Spinal cord (tissue), 10 donors: ENCODE measurements around the gene DBI. TPM values are rescaled to one million over a fixed set of nuclear protein-coding genes. Genes with fewer than 3 reads are reported as not detected.

Experiments used
- DNase-seq, 6 donors: peaks; one replicate each; pipeline versions ENCODE4 v3.0.0 to v3.0.0-alpha.2; 2013 to 2015; ENCODE audit warnings: low spot score in 6 of 6, low read depth in 4 of 6
- H3K27ac ChIP-seq: one replicate; pipeline ENCODE4 v1.5.1; 2013; ENCODE audit warnings: low read depth, low read length, control low read depth
- H3K27me3 ChIP-seq: one replicate; pipeline ENCODE4 v1.6.1; 2013; ENCODE audit warnings: low read length; ENCODE audit not compliant: control insufficient read depth, insufficient read depth
- H3K36me3 ChIP-seq: one replicate; pipeline ENCODE4 v1.6.1; 2013; ENCODE audit warnings: low read length; ENCODE audit not compliant: control insufficient read depth, insufficient read depth
- H3K4me1 ChIP-seq: one replicate; pipeline ENCODE4 v1.6.1; 2013; ENCODE audit warnings: low read length; ENCODE audit not compliant: control insufficient read depth, insufficient read depth
- H3K4me3 ChIP-seq: one replicate; pipeline ENCODE4 v1.5.1; 2013; ENCODE audit warnings: low read depth, low read length, control low read depth
- H3K9me3 ChIP-seq: one replicate; pipeline ENCODE4 v1.6.1; 2013; ENCODE audit warnings: low read length; ENCODE audit not compliant: control insufficient read depth, insufficient read depth
- WGBS: methylation state at CpG from one replicate; pipeline ENCODE4 v1.1.5; 2013; ENCODE audit warnings: missing lambda C conversion rate; ENCODE audit not compliant: insufficient coverage; 5-methylcytosine and 5-hydroxymethylcytosine counted together
- polyA plus RNA-seq, 2 donors: library from polyadenylated mRNA; unstranded; fragments of 120-200 nt; gene quantifications; one replicate each; pipeline ENCODE4 v1.2.1, GENCODE V29; 2013; ENCODE audit not compliant: insufficient read length in 2 of 2
- total RNA-seq, 2 donors: library from RNA; depleted of rRNA in 1 of 2; stranded (reverse); fragments of 120-200 nt in 1 of 2; fragments of >200 nt in 1 of 2; gene quantifications; one replicate each; pipeline versions ENCODE4 v1.2.3 to v1.2.4, GENCODE V29; 2013 to 2014
- donor health status: healthy.

DBI gene
- total and polyA plus RNA-seq, 4 donors = 134 to 887 (median 508) TPM

DNA sequence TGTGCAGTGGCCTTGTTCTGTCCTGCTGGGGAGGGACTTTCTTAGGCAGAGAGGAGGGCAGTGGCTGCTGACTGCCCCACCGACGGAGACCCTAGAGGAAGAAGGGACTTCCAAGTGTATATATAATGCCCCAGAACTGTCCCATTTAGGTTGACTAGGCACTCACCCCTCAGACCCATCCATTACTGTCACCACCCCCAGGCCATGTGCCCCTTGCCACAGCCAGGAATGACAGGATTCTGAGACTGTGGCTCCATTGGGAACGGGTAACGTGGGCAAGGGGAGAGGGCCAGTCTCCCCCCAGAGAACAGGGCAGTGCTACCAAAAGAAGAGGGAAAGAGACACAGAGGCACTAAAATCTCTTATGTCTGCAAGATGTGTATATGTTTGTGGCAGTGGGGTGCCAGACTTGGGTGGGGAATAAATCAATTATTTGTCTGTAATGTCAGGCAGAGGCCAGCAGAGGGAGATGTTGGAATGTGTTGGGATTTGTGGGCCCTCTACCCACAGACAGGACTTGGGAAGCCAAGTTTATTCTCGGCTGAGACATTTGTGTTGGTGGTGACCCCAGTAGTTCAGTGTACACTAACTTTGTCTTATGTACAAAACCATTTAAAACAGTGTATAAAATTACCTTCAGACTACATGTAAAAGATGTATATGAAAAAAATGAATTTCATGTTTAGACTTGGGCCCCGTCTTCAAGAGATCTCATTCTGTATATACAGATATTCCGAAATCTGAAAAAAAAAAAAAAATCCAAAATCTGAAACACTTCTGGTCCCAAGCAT lies 40.8 kb downstream of the DBI start:
- Histone ChIP-seq H3K27ac (no peak overlapping the region), H3K27me3 (no peaks in the 10 kb centered on the region), H3K4me1 (no peaks in the 10 kb centered on the region), H3K36me3 (no peaks in the 10 kb centered on the region), H3K9me3 (no peaks in the 10 kb centered on the region), H3K4me3 (no peak overlapping the region)
- DNase-seq = peak in 4 of 6 donors; percentile 27 to 81 (median 53)
- 83% methylated on average over 4 of the region's 7 CpGs for WGBS

DNA sequence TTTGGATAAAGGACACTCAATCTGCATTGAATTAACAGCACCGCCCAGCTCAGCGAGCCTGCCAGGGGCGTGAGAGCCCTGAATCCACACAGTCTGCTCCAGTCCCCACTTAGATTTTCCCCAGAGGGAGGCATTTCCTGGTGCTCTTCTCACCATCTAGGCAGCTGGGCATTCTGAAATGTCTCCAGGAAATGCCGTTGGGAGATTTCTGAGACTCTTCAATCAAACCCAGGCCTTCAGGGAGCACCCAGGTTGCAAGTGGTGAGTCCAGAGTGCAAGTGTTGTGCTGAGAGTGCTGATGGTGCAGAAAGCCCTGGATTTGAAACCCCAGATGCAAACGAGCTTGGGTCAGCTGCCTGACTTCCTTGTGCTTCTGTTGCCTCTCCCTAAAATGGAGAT lies 41.4 kb downstream of the DBI start:
- DNase-seq = no peak
- no peak overlapping the region for H3K27ac ChIP-seq
- H3K9me3 ChIP-seq = no peaks in the 10 kb centered on the region
- no peaks in the 10 kb centered on the region for H3K27me3 ChIP-seq
- H3K4me1 ChIP-seq = no peaks in the 10 kb centered on the region
- WGBS = 75% methylated on average over 4 of the region's 5 CpGs
- no peak overlapping the region for H3K4me3 ChIP-seq
- no peaks in the 10 kb centered on the region for H3K36me3 ChIP-seq

DNA sequence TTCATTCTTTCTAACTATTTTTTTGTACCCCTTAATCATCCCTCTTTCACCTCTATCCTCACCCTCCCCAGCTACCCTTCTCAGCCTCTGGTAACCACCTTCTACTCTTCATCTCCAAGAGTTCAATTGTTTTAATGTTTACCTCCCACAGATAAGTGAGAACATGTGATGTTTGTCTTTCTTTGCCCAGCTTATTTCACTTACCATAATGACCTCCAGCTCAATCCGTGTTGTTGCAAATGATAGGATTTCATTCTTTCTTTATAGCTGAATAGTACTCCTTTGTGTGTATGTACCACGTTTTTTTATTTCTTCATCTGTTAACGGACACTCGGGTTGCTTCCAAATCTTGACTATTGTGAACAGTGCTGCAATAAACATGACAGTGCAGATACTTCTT lies 42.7 kb downstream of the DBI start:
- Histone ChIP-seq H3K36me3 (no peaks in the 10 kb centered on the region), H3K9me3 (no peaks in the 10 kb centered on the region), H3K4me1 (no peaks in the 10 kb centered on the region), H3K4me3 (no peak overlapping the region), H3K27ac (no peak overlapping the region), H3K27me3 (no peaks in the 10 kb centered on the region)
- no peak for DNase-seq
- WGBS = no CpG with 5 or more reads among the region's 4 CpGs

DNA sequence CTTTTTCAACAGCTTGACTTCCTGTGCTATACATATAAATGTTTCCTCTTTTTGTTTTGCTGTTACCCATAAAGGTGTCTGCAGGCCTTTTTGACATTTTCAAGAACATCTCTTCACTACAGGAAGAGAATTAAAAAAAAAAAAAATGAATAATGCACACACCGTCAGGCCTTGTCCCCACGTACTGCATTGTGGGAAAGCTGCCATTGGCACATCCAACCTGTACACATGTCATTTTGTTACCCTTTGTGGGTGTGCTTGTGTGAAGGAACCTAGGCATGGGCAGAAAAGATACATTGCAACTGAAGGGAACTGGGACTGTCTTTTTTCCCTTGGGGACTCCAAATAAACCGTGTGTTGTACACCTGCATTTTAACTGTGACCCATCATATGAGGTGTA lies 48.1 kb downstream of the DBI start:
- no peaks in the 10 kb centered on the region for H3K9me3 ChIP-seq
- H3K4me1 ChIP-seq = no peaks in the 10 kb centered on the region
- WGBS = no CpG with 5 or more reads among the region's 3 CpGs
- no peak overlapping the region for H3K27ac ChIP-seq
- no peaks in the 10 kb centered on the region for H3K27me3 ChIP-seq
- H3K4me3 ChIP-seq = no peak overlapping the region
- no peak for DNase-seq
- H3K36me3 ChIP-seq = no peaks in the 10 kb centered on the region

DNA sequence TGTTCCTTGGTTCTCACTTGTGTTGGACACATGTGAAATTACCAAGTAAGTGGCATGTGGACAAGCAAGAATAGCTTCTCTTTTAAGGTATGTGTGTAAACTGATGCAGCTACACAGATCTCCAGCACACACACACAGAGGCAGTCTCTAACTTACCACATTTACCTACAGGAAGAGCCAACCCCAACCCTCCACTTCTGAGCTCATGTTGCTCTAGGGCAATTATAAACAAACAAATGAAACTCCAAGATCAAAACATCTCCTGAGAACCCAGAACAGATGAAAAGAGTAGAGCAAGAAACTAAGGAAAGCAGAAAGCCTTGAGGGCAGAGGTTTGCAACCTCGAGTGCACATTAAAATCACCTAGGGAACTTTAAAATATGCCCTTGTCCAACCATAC lies 48.9 kb downstream of the DBI start:
- no CpG with 5 or more reads among the region's 1 CpG for WGBS
- Histone ChIP-seq H3K4me3 (no peak overlapping the region), H3K27me3 (no peaks in the 10 kb centered on the region), H3K4me1 (no peaks in the 10 kb centered on the region), H3K36me3 (no peaks in the 10 kb centered on the region), H3K9me3 (no peaks in the 10 kb centered on the region), H3K27ac (no peak overlapping the region)
- DNase-seq = no peak

DNA sequence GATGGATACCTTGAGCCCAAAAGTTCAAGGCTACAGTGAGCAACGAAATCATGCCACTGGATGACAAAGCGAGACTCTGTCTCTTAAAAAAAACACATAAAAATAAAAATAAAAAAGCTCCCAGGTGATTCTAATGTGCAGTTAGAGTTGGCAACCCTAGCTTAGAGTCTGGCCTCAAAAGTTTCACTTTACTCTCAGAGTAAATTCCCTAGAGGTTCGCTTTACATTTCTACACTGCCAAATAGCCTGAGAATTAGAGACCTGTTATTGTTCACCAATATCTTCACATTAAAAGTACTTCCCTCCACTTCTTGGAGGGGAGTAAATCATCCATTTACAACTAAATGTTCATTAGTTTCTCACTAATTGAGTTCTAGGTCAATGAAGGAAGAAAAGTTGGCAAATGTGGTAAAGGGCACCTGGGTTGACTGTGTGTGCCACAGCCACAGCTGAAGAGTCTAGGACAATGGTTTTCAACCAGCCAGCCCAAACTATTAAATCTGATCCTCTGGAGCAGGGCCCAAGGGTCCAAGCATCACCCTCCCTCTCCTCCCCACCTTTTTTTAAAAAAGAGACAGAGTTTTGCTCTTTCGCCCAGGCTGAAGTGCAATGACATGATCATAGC lies 49.6 kb downstream of the DBI start:
- Histone ChIP-seq H3K4me3 (no peak overlapping the region), H3K27me3 (no peaks in the 10 kb centered on the region), H3K27ac (no peak overlapping the region), H3K4me1 (no peaks in the 10 kb centered on the region), H3K9me3 (no peaks in the 10 kb centered on the region), H3K36me3 (no peaks in the 10 kb centered on the region)
- no peak for DNase-seq
- 90% methylated on average over 1 of the region's 4 CpGs for WGBS

DNA sequence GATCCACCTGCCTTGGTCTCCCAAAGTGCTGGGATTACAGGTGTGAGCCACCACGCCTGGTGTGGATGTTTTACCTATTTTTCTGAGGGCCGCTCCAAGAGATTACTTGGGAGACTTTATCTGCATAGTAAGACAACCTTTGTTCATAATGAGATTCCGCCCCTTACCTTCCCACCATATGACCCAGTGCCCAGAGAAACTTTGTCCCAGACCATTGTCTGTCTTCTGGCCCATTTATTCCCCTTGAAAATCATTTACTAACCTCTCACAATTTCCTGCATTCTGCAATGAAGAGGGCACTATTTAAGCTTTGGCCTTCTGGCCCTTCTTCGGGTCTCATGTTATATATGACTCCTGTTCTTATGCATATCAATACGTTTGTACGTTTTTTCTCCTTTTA lies 51.1 kb downstream of the DBI start:
- Histone ChIP-seq H3K4me1 (no peaks in the 10 kb centered on the region), H3K9me3 (no peaks in the 10 kb centered on the region)
- WGBS = 95% methylated on average over 2 of the region's 6 CpGs

DNA sequence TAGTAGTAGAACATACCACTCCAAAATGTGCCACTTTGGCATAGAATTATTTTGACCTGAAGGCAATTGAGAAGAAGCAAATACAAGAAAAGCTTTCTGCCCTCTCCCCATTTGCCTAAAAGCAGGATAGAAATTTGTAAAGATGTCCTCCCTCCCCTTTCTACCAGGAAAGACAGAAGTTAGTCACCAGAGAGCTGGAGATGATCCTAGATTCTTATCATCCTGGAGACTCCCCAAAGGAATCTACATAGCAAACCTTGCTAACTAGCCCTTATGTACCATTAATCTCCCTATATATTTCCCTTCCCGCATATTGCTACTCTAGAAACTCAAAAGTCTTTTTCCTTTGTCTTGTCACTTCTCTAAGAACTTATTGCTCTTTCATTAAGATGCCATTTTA lies 52.3 kb downstream of the DBI start:
- Histone ChIP-seq H3K9me3 (no peaks in the 10 kb centered on the region), H3K27ac (no peak overlapping the region), H3K4me3 (no peak overlapping the region), H3K4me1 (no peaks in the 10 kb centered on the region), H3K27me3 (no peaks in the 10 kb centered on the region), H3K36me3 (no peaks in the 10 kb centered on the region)
- DNase-seq = no peak
- no CpG with 5 or more reads among the region's 1 CpG for WGBS

More for the DNA sequence above, 51.1 kb downstream of the DBI start:
- Histone ChIP-seq H3K27me3 (no peaks in the 10 kb centered on the region), H3K27ac (no peak overlapping the region), H3K4me3 (no peak overlapping the region), H3K36me3 (no peaks in the 10 kb centered on the region)
- no peak for DNase-seq

DNA sequence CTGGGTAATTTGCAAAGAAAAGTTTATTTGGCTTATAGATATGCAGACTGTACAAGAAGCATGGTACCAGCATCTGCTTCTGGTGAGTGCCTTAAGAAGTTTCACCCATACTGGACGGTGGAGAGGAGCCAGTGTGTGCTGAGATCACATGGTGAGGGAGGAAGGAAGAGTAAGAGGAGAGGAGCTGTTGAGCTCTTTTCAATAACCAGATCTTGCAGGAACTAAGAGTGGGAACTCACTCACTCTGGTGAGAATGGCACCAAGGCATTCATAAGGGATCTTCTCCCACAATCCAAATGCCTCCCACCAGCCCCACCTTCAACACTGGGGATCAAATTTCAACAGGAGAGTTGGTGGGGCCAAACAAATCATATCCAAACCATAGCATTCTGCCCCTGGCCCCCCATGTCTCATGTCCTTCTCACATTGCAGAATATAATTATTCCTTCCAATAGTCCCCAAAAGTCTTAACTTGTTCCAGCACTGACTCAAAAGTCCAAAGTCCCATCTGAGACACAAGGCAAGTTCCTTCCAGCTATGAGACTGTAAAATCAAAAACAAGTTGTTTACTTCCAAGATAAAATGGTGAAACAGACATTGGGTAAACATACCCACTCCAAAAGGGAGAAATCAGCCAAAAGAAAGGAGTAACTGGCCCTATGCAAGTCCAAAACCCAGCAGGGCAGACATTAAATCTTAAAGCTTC lies 53.2 kb downstream of the DBI start:
- peaks cover 2% of the 10 kb centered on the region for H3K27me3 ChIP-seq
- H3K9me3 ChIP-seq = no peaks in the 10 kb centered on the region
- no peaks in the 10 kb centered on the region for H3K36me3 ChIP-seq
- H3K27ac ChIP-seq = no peak overlapping the region
- 63% methylated on average over 1 of the region's 1 CpG for WGBS
- H3K4me3 ChIP-seq = no peak overlapping the region
- no peak for DNase-seq
- H3K4me1 ChIP-seq = no peaks in the 10 kb centered on the region
